ENCODE measurements around the gene CELF2.

GRCh38 chr10:11093771-11094736, 76.4 kb downstream of the CELF2 start:
- TF ChIP-seq CTCF (IDR thresholded peaks at IDR 0.05 in 2 of 3, conservative IDR thresholded peaks at IDR 0.05 in 1 of 3; ENCODE audit: insufficient read depth in 2 of 3, low read depth in 1 of 3, low read length in 3 of 3) = no peak
- TF ChIP-seq, protein P1, sequence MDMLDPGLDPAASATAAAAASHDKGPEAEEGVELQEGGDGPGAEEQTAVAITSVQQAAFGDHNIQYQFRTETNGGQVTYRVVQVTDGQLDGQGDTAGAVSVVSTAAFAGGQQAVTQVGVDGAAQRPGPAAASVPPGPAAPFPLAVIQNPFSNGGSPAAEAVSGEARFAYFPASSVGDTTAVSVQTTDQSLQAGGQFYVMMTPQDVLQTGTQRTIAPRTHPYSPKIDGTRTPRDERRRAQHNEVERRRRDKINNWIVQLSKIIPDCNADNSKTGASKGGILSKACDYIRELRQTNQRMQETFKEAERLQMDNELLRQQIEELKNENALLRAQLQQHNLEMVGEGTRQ (CRISPR knock-in tag; IDR thresholded peaks at IDR 0.05) = no peak
- TF ChIP-seq ZKSCAN3 (CRISPR knock-in tag; IDR thresholded peaks at IDR 0.05) = no peak
- TF ChIP-seq EGR1 (conservative IDR thresholded peaks at IDR 0.05) = no peak
- no peak for TF ChIP-seq SRSF7 (optimal IDR thresholded peaks at IDR 0.05; ENCODE audit: low read depth, low read length)
- TF ChIP-seq RBM14 (IDR thresholded peaks at IDR 0.05; ENCODE audit: borderline replicate concordance, insufficient read depth, low read depth, low read length) = no peak
- TF ChIP-seq ZNF232 (CRISPR knock-in tag; IDR thresholded peaks at IDR 0.05) = no peak
- TF ChIP-seq, protein P2, sequence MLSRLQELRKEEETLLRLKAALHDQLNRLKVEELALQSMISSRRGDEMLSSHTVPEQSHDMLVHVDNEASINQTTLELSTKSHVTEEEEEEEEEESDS (CRISPR knock-in tag; IDR thresholded peaks at IDR 0.05) = no peak
- TF ChIP-seq ZBTB7A (IDR thresholded peaks at IDR 0.05; ENCODE audit: borderline replicate concordance, control insufficient read depth, low read depth, low read length) = no peak
- no peak for TF ChIP-seq POLR2A (conservative IDR thresholded peaks at IDR 0.05)
- no peak for TF ChIP-seq YY1 (IDR thresholded peaks at IDR 0.05; ENCODE audit: borderline replicate concordance in 1 of 3, control insufficient read depth in 1 of 3, extremely low read depth in 1 of 3, insufficient read depth in 3 of 3, insufficient read length in 1 of 3, insufficient replicate concordance in 2 of 3, low read depth in 1 of 3, low read length in 2 of 3)
- no peak for TF ChIP-seq TEAD4 (IDR thresholded peaks at IDR 0.05; ENCODE audit: low read length)
- TF ChIP-seq TEAD4 (CRISPR knock-in tag; IDR thresholded peaks at IDR 0.05; ENCODE audit: borderline replicate concordance) = no peak
- no peak for TF ChIP-seq PHTF2 (CRISPR knock-in tag; IDR thresholded peaks at IDR 0.05)
- TF ChIP-seq NR0B1 (IDR thresholded peaks at IDR 0.05; ENCODE audit: partially characterized antibody) = no peak

All from K562 (cell line).